GM12874 (cell line): ENCODE results near the gene TRDMT1.

Experiments used
- CTCF ChIP-seq: IDR thresholded peaks from 2 replicates; pipeline ENCODE4 v1.5.1; 2011; ENCODE audit warnings: low read depth, mild to moderate bottlenecking, control low read depth, low read length, moderate library complexity; ENCODE audit not compliant: insufficient read depth

Gene TRDMT1

GRCh38 chr10:17120694-17121093 is 80.8 kb downstream of the TRDMT1 start:
- TF ChIP-seq CTCF, result no peak

GRCh38 chr10:17119845-17120244 is 81.6 kb downstream of the TRDMT1 start:
- no peak for TF ChIP-seq CTCF

GRCh38 chr10:17116193-17116592 is 85.3 kb downstream of the TRDMT1 start:
- no peak for TF ChIP-seq CTCF

- no peak for TF ChIP-seq CTCF
Observed at GRCh38 chr10:17115683-17116082, 85.8 kb downstream of the TRDMT1 start.

GRCh38 chr10:17113889-17114540 is 87.5 kb downstream of the TRDMT1 start:
- no peak for TF ChIP-seq CTCF

GRCh38 chr10:17113346-17113745 is 88.1 kb downstream of the TRDMT1 start:
- TF ChIP-seq CTCF, result no peak

GRCh38 chr10:17112566-17112965 is 88.9 kb downstream of the TRDMT1 start:
- TF ChIP-seq CTCF, result no peak
